AG04449 (cell line): ENCODE data around the gene COPE.
A peak's percentile ranks its signal among the peaks of the same experiment; 100 is the strongest.

Experiments
- CTCF ChIA-PET: fragments of 350-600 bp; formaldehyde crosslinking; extraction: SDS; loops from one replicate; lab custom pipeline; 2021; ENCODE audit warnings: antibody characterized with exemption; lab: Yijun Ruan, JAX
- POLR2A ChIA-PET: fragments of 400-600, 350-600 bp; formaldehyde crosslinking; extraction: SDS; loops from one replicate; lab custom pipeline; 2020; ENCODE audit warnings: antibody characterized with exemption, inconsistent platforms; lab: Yijun Ruan, JAX
- DNase-seq: peaks from one replicate; pipeline ENCODE4 v3.0.0-alpha.2; 2010; ENCODE audit warnings: low read depth, low spot score
- H3K4me3 ChIP-seq: 2 replicates; pipeline ENCODE4 v1.5.1; 2011; ENCODE audit warnings: low read depth, mild to moderate bottlenecking, control low read depth, low read length
- CTCF ChIP-seq: IDR thresholded peaks from one replicate; pipeline ENCODE4 v1.5.1; 2011; ENCODE audit warnings: mild to moderate bottlenecking, moderate library complexity, low read length, control low read depth, inconsistent platforms; ENCODE audit not compliant: insufficient read depth; ENCODE audit errors: missing control alignments

The COPE gene

GRCh38 chr19:18941628-18942354 is 22.6 kb upstream of the COPE start:
- CTCF ChIA-PET = interaction anchor here (0.8 to 1.6 kb wide), 4 partner anchors 8 to 24 kb away, joined by 3 to 4 read pairs (median 4); no protein-coding TSS in a partner anchor
- no peak for DNase-seq
- peak overlapping the region; percentile 20 for H3K4me3 ChIP-seq
- TF ChIP-seq CTCF = no peak
- POLR2A ChIA-PET = no interaction called here

- ChIA-PET POLR2A (no interaction called here), CTCF (interaction anchor here (0.8 to 5.0 kb wide), 9 partner anchors 9 to 54 kb away, joined by 3 to 27 read pairs (median 5); partner anchors contain the start of genes COPE and DDX49)
- no peak for DNase-seq
- peak; percentile 60 for TF ChIP-seq CTCF
- H3K4me3 ChIP-seq = peak within 1 kb of the TSS; percentile 83
Observed at GRCh38 chr19:18940769-18941627, 21.8 kb upstream of the COPE start, which contains the start of gene HOMER3. Gene HOMER3, minus strand, starts transcription at chr19:18941217. Its CDS starts 2,235 bp downstream, at chr19:18938982.

- TF ChIP-seq CTCF = no peak
- H3K4me3 ChIP-seq = peak overlapping the region; percentile 83
- no peak for DNase-seq
- CTCF ChIA-PET = interaction anchor here (0.7 to 5.0 kb wide), 13 partner anchors 10 to 73 kb away, joined by 3 to 27 read pairs (median 3); partner anchors contain the start of genes COPE and DDX49
- POLR2A ChIA-PET = interaction anchor here (0.6 kb wide), 1 partner anchor 22 kb away, joined by 3 read pairs; no protein-coding TSS in a partner anchor
Observed at GRCh38 chr19:18939922-18940768, 21.0 kb upstream of the COPE start.

- peak overlapping the region; percentile 83 for H3K4me3 ChIP-seq
- ChIA-PET CTCF (interaction anchor here (0.7 to 5.0 kb wide), 11 partner anchors 10 to 91 kb away, joined by 3 to 27 read pairs (median 3); partner anchors contain the start of genes COPE and DDX49), POLR2A (no interaction called here)
- no peak for TF ChIP-seq CTCF
- DNase-seq = no peak
Observed at GRCh38 chr19:18939163-18939562, 20.0 kb upstream of the COPE start.

GRCh38 chr19:18933297-18933696 is 14.1 kb upstream of the COPE start:
- ChIA-PET CTCF (interaction anchor here (1.4 to 1.6 kb wide), 2 partner anchors 9 to 54 kb away, joined by 4 to 5 read pairs; no protein-coding TSS in a partner anchor), POLR2A (no interaction called here)
- H3K4me3 ChIP-seq = no peak overlapping the region
- no peak for DNase-seq
- TF ChIP-seq CTCF = no peak
